GM19397 (cell line): Measurements from ENCODE around the gene LY86.

Experiments
- ATAC-seq: cut with Tn5 transposase; IDR thresholded peaks from one replicate; pipeline ENCODE4 v1.9.1; 2021; ENCODE audit warnings: mild to moderate bottlenecking, moderate library complexity; ENCODE audit not compliant: unreplicated experiment

The LY86 gene

DNA sequence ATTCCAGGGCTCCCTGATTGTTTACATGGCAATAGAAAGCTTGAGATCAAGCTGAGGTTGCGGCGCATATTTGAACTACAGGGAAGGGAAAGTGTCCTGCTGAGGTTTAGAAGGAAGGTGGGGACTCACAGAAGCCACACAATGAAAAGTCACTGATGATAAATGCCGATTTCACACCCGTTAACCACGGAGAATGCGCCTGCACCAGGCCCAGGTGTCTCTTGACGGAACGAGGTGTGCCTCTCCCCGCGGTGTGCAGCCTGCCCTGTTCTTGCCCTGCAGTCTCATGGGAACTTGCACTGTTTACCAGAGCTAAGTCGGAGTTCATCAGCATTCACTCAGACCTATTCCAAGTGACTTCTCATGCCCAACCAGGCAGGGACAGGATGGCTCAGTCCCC is 90.3 kb downstream of the LY86 start:
- ATAC-seq = no peak

DNA sequence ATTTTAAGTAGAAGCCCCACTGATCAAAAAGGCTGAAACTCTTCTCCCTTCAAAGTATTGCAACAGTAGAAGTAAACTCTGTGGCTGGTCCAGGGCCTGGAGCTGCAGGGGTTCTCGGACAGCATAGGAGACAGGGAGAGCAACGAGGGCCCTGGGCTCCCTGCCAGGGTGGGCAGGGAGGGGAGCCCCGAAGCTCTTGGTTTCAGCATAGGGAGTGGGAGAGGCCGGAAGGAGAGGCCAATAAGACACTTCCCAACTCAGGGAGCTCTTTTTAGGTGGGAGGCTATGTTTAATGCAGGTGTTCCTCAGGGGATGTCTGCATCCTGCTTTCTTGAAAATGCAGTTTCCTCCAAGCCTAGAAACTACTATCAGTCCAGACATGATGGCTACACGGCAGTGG is 91.1 kb downstream of the LY86 start:
- no peak for ATAC-seq

- ATAC-seq = no peak
Observed at GRCh38 chr6:6680526-6680925, 92.0 kb downstream of the LY86 start.

DNA sequence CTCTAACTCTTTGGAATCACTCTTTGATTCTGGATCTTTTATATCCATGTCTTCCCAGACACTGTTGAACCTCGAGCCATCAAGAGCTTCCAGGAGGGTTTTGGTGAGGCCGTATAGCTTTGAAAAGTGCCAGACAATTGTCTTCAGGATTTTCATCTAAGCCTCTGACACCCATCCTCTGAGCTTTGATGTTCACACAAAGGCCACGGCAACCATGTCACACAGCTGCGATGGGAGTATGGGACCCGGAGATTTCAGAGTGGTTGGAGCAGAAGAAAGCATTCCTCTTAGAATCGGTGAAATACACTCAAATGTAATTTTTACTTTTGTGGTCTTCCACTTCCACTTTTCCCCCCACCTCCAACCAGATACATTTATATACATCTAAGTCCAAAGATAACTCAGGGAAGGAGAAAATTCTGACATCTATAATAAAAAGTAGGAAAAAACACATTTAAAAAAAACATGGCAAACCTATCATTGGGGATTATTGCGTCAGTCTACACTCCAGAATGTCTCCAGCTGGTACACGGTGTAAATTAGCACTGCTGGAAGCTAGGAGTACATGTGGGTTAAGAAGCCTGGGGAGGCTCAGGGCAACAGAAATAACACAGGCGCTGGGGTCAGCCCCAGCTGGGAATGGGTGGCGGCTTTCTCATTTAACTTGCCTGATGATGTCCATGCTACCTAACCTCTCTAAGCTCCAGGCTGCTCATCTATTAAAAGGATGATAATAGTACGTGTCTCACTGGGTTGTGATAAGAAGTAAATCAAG is 92.7 kb downstream of the LY86 start:
- ATAC-seq = no peak

GRCh38 chr6:6682225-6682624 is 93.7 kb downstream of the LY86 start:
- no peak for ATAC-seq

DNA sequence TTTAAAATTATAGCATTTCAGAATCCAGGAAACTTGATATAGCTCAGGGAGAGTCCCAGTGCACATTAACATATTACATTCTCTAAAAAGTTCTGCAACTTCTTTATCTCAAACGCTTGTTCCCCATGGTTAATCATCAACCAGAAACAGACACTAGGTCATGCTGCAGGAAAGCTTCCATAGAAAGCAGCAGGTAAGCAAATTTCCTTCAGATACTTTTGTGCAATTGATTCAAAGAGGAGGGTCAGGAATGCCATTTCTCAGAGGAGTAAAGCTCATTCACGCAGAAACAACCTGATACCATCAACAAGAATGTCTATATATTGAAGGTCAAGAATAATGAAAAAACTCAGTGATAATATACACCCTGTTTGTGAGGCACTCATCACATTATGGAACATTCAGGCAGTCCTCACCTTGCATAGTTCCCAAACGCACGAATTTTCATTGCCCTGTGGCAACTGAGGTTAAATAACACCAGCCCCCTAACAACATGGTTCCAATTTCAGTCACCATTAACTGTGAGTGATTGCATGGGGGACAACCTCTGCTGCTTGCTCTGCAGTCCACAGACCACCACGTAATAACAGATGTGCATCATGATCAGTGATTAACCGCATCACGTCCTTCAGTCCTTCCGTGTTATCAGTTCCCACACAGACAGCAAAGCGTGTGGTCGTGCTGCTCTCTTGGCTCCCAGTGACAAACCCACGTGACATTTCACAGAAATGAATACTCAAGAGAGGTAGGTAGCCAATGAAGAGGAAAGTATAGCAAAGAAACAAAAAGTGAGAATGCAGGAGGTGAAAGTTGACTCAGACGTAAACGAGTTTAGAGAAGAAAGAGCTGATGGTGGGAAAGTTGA is 95.7 kb downstream of the LY86 start:
- ATAC-seq = peak; percentile 83

- no peak for ATAC-seq
Observed at GRCh38 chr6:6685249-6686040, 96.9 kb downstream of the LY86 start.

GRCh38 chr6:6686176-6686575 is 97.7 kb downstream of the LY86 start:
- ATAC-seq = no peak

DNA sequence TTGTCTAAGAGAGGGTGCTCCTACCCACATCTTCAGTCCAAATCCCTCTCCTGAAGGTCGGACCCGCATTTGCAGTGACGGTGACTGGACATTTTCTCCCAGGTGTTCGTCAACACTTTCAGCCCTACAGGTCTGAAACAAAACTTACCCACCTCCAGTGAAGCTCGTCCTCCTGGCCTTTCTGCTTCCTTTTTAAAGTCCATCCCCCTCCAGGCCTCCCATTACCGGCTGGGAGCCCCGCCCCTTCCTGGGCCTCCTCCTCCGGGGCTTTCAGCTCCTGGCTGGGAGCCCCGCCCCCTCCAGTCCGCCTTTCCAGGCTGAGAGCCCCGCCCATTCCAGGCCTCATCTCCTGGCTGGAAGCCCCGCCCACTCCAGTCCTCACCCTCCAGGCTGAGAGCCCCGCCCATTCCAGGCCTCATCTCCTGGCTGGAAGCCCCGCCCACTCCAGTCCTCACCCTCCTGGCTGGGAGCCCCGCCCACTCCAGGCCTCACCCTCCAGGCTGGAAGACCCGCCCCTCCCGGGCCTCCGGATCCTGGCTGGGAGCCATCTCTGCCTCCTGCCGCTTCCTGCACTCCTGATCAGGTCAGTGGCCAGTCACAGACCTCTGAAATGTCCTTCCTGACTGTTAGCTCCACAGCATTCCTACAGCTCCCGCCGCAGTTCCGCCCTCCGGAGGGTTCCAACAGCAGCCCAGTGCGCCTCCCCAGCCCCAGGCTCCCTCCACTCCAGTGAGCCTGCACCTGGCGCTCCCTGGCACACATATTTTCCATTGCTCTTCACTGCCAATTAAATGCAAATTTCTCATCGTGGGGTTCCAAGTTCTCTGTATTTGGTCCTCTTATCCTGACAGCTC is 98.5 kb downstream of the LY86 start:
- no peak for ATAC-seq

GRCh38 chr6:6688283-6688682 is 99.8 kb downstream of the LY86 start:
- no peak for ATAC-seq

- no peak for ATAC-seq
Observed at GRCh38 chr6:6688951-6689350, 100.4 kb downstream of the LY86 start.

GRCh38 chr6:6689400-6690143 is 101.1 kb downstream of the LY86 start:
- no peak for ATAC-seq

DNA sequence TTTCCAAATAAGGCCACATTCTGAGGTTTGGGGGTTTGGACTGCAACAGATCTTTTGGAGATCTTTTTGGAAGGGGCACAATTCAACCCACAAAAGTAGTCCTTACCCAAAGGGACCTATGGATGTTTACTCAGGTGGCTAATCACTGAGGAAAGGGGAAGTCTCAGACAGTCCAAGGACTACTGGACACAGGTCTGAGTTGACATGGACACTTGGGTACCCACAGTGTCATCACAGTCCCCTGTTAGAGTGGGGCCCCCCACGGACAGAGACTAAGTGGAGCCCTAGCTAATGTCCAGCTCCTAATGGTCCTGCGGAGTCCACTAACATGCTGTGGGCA is 101.6 kb downstream of the LY86 start:
- no peak for ATAC-seq

- no peak for ATAC-seq
Observed at GRCh38 chr6:6694368-6694780, 105.9 kb downstream of the LY86 start.

- ATAC-seq = no peak
Observed at GRCh38 chr6:6694825-6695624, 106.5 kb downstream of the LY86 start.

GRCh38 chr6:6695625-6696276 is 107.2 kb downstream of the LY86 start:
- ATAC-seq = no peak

DNA sequence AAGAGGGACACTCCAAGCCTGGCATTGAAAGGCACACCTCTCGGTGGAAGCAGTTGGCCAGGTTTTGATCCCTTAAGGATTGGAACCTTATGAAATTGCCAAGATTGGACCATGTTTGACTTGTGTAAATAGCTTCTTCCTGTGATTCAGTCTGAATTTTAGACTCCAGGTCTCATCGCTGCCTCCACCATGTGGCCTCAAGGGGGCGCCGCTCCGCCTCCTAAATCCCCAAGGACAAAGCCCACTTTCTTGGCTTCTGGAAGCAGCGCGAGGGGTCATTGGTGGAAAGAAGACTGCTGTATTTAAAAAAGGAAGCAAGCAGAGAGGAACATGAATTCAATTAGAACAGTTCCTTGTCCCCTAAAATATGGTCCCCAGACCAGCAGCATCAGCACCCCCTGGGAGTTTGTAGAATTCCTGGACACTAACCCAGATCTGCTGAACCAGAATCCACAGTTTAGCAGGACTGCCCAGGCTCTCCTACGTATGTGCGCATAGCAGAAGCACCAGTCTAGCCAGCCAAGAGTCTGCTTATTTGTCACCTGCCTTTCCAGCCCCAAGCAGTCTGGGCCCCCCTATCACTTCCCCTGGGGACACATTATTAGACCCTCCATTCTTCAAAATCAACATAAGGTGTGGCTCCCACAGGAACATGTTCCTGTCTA is 108.5 kb downstream of the LY86 start:
- no peak for ATAC-seq

- ATAC-seq = no peak
Observed at GRCh38 chr6:6697620-6698019, 109.1 kb downstream of the LY86 start.
